Measurements from ENCODE around the gene DEPDC1B.
"Not testable (repeated sequence)": the region's sequence is repeated elsewhere in the genome, so short reads cannot be mapped to it uniquely, and the experiment has no call there.

DEPDC1B gene

GRCh38 chr5:60690326-60690725 is 9.6 kb downstream of the DEPDC1B start:
- DNase-seq = no peak

GRCh38 chr5:60688980-60689379 is 11.0 kb downstream of the DEPDC1B start:
- DNase-seq = no peak

GRCh38 chr5:60687927-60688720 is 11.8 kb downstream of the DEPDC1B start:
- peak; percentile 67 for DNase-seq

- DNase-seq = no peak
Measured at GRCh38 chr5:60686157-60686556, 13.8 kb downstream of the DEPDC1B start.

GRCh38 chr5:60685700-60686099 is 14.3 kb downstream of the DEPDC1B start:
- DNase-seq = peak; percentile 22

- DNase-seq = no peak
Measured at GRCh38 chr5:60685028-60685427, 14.9 kb downstream of the DEPDC1B start.

- not testable (repeated sequence) for DNase-seq
Measured at GRCh38 chr5:60682007-60682406, 18.0 kb downstream of the DEPDC1B start.

- no peak for DNase-seq
Measured at GRCh38 chr5:60679816-60680215, 20.1 kb downstream of the DEPDC1B start.

- peak; percentile 71 for DNase-seq
Measured at GRCh38 chr5:60677850-60678664, 21.9 kb downstream of the DEPDC1B start.

- no peak for DNase-seq
Measured at GRCh38 chr5:60675286-60675685, 24.7 kb downstream of the DEPDC1B start.

GRCh38 chr5:60674251-60675069 is 25.5 kb downstream of the DEPDC1B start:
- no peak for DNase-seq

- DNase-seq = no peak
Measured at GRCh38 chr5:60673334-60673733, 26.6 kb downstream of the DEPDC1B start.

- no peak for DNase-seq
Measured at GRCh38 chr5:60672693-60673264, 27.2 kb downstream of the DEPDC1B start.

GRCh38 chr5:60671899-60672692 is 27.9 kb downstream of the DEPDC1B start:
- DNase-seq = no peak

- DNase-seq = no peak
Measured at GRCh38 chr5:60670749-60671148, 29.2 kb downstream of the DEPDC1B start.

GRCh38 chr5:60668686-60669304 is 31.2 kb downstream of the DEPDC1B start:
- DNase-seq = peak; percentile 81

- peak; percentile 35 for DNase-seq
Measured at GRCh38 chr5:60651872-60652620, 47.9 kb downstream of the DEPDC1B start.

- DNase-seq = peak; percentile 81
Measured at GRCh38 chr5:60649288-60649917, 50.6 kb downstream of the DEPDC1B start.

- DNase-seq = no peak
Measured at GRCh38 chr5:60648175-60648574, 51.8 kb downstream of the DEPDC1B start.

GRCh38 chr5:60640901-60641300 is 59.1 kb downstream of the DEPDC1B start:
- peak; percentile 61 for DNase-seq

Measured in hematopoietic multipotent progenitor cell treated with erythropoietin and hydrocortisone succinate and interleukin-3 and kit ligand, for 4 days (in vitro differentiated cells).